Measurements from ENCODE around the gene RBMX. TPM values are rescaled to one million over a fixed set of nuclear protein-coding genes. Genes with fewer than 3 reads are reported as not detected.

RBMX gene
- total RNA-seq, 1 experiment from 2014 or later: 261 TPM

GRCh38 chrX:136856050-136856449, 24.5 kb downstream of the RBMX start:
- Mint-ChIP-seq H3K27ac (ENCODE audit: unreplicated experiment) (no peak overlapping the region), H3K27me3 (ENCODE audit: insufficient read depth, unreplicated experiment) (no peaks in the 10 kb centered on the region), H3K9me3 (ENCODE audit: unreplicated experiment) (no peaks in the 10 kb centered on the region), H3K4me3 (ENCODE audit: unreplicated experiment) (no peak overlapping the region), H3K4me1 (ENCODE audit: low read depth, unreplicated experiment) (no peaks in the 10 kb centered on the region), H3K36me3 (ENCODE audit: insufficient read depth, unreplicated experiment) (peaks cover 61% of the 10 kb centered on the region)
- CTCF ChIA-PET: no interaction called here
- intact Hi-C loops (cut with micrococcal nuclease; ENCODE audit: unreplicated experiment): no loop called here
- no peaks in the 10 kb centered on the region for H3K27me3 ChIP-seq (replicated peaks; ENCODE audit: control insufficient read depth, insufficient read depth, low read length)
- H3K4me3 ChIP-seq (ENCODE audit: low read depth, low read length): no peak overlapping the region
- no peaks in the 10 kb centered on the region for H3K9me3 ChIP-seq
- POLR2A ChIA-PET: no interaction called here
- BruUV-seq (replicated peaks): no TSS peak
- H3K36me3 ChIP-seq (ENCODE audit: control insufficient read depth, insufficient read depth, low read length): no peaks in the 10 kb centered on the region
- TF ChIP-seq, protein P1, sequence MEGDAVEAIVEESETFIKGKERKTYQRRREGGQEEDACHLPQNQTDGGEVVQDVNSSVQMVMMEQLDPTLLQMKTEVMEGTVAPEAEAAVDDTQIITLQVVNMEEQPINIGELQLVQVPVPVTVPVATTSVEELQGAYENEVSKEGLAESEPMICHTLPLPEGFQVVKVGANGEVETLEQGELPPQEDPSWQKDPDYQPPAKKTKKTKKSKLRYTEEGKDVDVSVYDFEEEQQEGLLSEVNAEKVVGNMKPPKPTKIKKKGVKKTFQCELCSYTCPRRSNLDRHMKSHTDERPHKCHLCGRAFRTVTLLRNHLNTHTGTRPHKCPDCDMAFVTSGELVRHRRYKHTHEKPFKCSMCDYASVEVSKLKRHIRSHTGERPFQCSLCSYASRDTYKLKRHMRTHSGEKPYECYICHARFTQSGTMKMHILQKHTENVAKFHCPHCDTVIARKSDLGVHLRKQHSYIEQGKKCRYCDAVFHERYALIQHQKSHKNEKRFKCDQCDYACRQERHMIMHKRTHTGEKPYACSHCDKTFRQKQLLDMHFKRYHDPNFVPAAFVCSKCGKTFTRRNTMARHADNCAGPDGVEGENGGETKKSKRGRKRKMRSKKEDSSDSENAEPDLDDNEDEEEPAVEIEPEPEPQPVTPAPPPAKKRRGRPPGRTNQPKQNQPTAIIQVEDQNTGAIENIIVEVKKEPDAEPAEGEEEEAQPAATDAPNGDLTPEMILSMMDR (IDR thresholded peaks at IDR 0.05; ENCODE audit: insufficient read depth in 1 of 2, low read depth in 1 of 2, low read length in 1 of 2, severe bottlenecking in 1 of 2, unreplicated experiment in 1 of 2): no peak
- no peaks in the 10 kb centered on the region for H3K4me1 ChIP-seq
- DNase-seq: no peak

GRCh38 chrX:136851526-136851925, 29.0 kb downstream of the RBMX start:
- no peaks in the 10 kb centered on the region for H3K9me3 Mint-ChIP-seq (ENCODE audit: unreplicated experiment)
- no peaks in the 10 kb centered on the region for H3K4me1 Mint-ChIP-seq (ENCODE audit: low read depth, unreplicated experiment)
- Histone ChIP-seq H3K4me3 (ENCODE audit: low read depth, low read length) (no peak overlapping the region), H3K36me3 (ENCODE audit: control insufficient read depth, insufficient read depth, low read length) (no peaks in the 10 kb centered on the region), H3K27me3 (replicated peaks; ENCODE audit: control insufficient read depth, insufficient read depth, low read length) (no peaks in the 10 kb centered on the region), H3K4me1 (no peaks in the 10 kb centered on the region), H3K9me3 (no peaks in the 10 kb centered on the region)
- H3K36me3 Mint-ChIP-seq (ENCODE audit: insufficient read depth, unreplicated experiment): peaks cover 53% of the 10 kb centered on the region
- ChIA-PET CTCF (no interaction called here), POLR2A (no interaction called here)
- H3K4me3 Mint-ChIP-seq (ENCODE audit: unreplicated experiment): no peak overlapping the region
- no peak for DNase-seq
- H3K27me3 Mint-ChIP-seq (ENCODE audit: insufficient read depth, unreplicated experiment): no peaks in the 10 kb centered on the region
- no peak overlapping the region for H3K27ac Mint-ChIP-seq (ENCODE audit: unreplicated experiment)
- intact Hi-C loops (cut with micrococcal nuclease; ENCODE audit: unreplicated experiment): no loop called here
- no TSS peak for BruUV-seq (replicated peaks)
- TF ChIP-seq, protein P1 (IDR thresholded peaks at IDR 0.05; ENCODE audit: insufficient read depth in 1 of 2, low read depth in 1 of 2, low read length in 1 of 2, severe bottlenecking in 1 of 2, unreplicated experiment in 1 of 2): no peak

GRCh38 chrX:136850441-136851175, 29.9 kb downstream of the RBMX start:
- Mint-ChIP-seq H3K27me3 (ENCODE audit: insufficient read depth, unreplicated experiment) (no peaks in the 10 kb centered on the region), H3K27ac (ENCODE audit: unreplicated experiment) (no peak overlapping the region), H3K9me3 (ENCODE audit: unreplicated experiment) (no peaks in the 10 kb centered on the region), H3K4me3 (ENCODE audit: unreplicated experiment) (no peak overlapping the region), H3K4me1 (ENCODE audit: low read depth, unreplicated experiment) (no peaks in the 10 kb centered on the region), H3K36me3 (ENCODE audit: insufficient read depth, unreplicated experiment) (peaks cover 44% of the 10 kb centered on the region)
- ChIA-PET CTCF (no interaction called here), POLR2A (interaction anchor here (0.7 kb wide), 1 partner anchor 236 kb away, joined by 3 read pairs; no protein-coding TSS in a partner anchor)
- H3K4me1 ChIP-seq: no peaks in the 10 kb centered on the region
- intact Hi-C loops (cut with micrococcal nuclease; ENCODE audit: unreplicated experiment): no loop called here
- no peaks in the 10 kb centered on the region for H3K36me3 ChIP-seq (ENCODE audit: control insufficient read depth, insufficient read depth, low read length)
- no peaks in the 10 kb centered on the region for H3K9me3 ChIP-seq
- no peak for DNase-seq
- no peak overlapping the region for H3K4me3 ChIP-seq (ENCODE audit: low read depth, low read length)
- BruUV-seq (replicated peaks): no TSS peak
- TF ChIP-seq, protein P1 (IDR thresholded peaks at IDR 0.05; ENCODE audit: insufficient read depth in 1 of 2, low read depth in 1 of 2, low read length in 1 of 2, severe bottlenecking in 1 of 2, unreplicated experiment in 1 of 2): no peak
- H3K27me3 ChIP-seq (replicated peaks; ENCODE audit: control insufficient read depth, insufficient read depth, low read length): no peaks in the 10 kb centered on the region
